ENCODE data around the gene TMEM119. TPM values are rescaled to one million over a fixed set of nuclear protein-coding genes. Genes with fewer than 3 reads are reported as not detected.

Gene TMEM119
- total RNA-seq, 5 donors from 2014 or later (not counting 1 experiment from before 2014, with no cell fraction given): 0.13 to 3.9 (median 0.98) TPM

DNA sequence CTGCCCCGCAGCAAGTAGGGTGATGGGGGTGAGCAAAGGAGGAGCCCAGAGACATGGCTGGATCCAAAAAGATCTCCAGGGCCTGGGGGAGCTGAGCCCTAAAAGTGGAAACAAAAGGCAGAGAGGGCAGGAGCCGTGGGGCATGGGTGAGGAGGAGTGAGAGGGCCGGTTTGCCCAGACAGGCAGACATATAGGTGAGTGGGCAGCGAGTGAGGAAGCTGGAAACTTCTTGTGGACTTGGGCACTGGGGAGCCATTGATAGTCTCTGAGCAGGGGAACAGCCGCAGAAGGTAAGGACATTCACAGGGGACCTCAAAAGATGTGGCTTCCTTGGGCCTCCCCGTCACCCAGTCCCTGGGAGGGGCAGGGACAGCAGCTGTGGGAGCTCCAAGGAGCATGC, 16.8 kb upstream of the TMEM119 start:
- ChIA-PET CTCF (interaction anchor here in 1 of 2 donors (5.0 kb wide), 1 partner anchor 48 kb away, joined by 84 read pairs; no protein-coding TSS in a partner anchor), POLR2A (no interaction called here)
- no peak for ATAC-seq (replicated peaks in 1 of 4)
- 100% methylated on average over 6 of the region's 6 CpGs for WGBS (ENCODE audit: insufficient coverage)
- H3K4me3 ChIP-seq (ENCODE audit: control insufficient read depth in 1 of 2, extremely low read depth in 1 of 2, low read length in 1 of 2): no peak overlapping the region
- Mint-ChIP-seq H3K36me3 (peaks cover 10% of the 10 kb centered on the region), H3K9me3 (peaks cover 0 to 6% (median 0%) of the 10 kb centered on the region in 3 donors), H3K4me1 (peaks cover 35 to 63% (median 45%) of the 10 kb centered on the region in 3 donors), H3K4me3 (no peak overlapping the region), H3K27me3 (no peaks in the 10 kb centered on the region), H3K27ac (peak overlapping the region; percentile 4 to 72)
- no peaks in the 10 kb centered on the region for H3K27me3 ChIP-seq (replicated peaks in 1 of 2; ENCODE audit: control insufficient read depth in 2 of 2, extremely low read depth in 1 of 2, insufficient read depth in 2 of 2, low read length in 1 of 2)
- H3K36me3 ChIP-seq (ENCODE audit: control insufficient read depth in 2 of 2, extremely low read depth in 1 of 2, insufficient read depth in 1 of 2, low read length in 1 of 2): peaks cover 0 to 4% of the 10 kb centered on the region in 2 donors
- H3K4me1 ChIP-seq (ENCODE audit: control insufficient read depth in 1 of 2, extremely low read depth in 1 of 2, insufficient read depth in 2 of 2, low read length in 2 of 2): peaks cover 18 to 29% of the 10 kb centered on the region in 2 experiments
- H3K27ac ChIP-seq (ENCODE audit: low read length): no peak overlapping the region
- H3K9me3 ChIP-seq: no peaks in the 10 kb centered on the region
- no peak for DNase-seq

DNA sequence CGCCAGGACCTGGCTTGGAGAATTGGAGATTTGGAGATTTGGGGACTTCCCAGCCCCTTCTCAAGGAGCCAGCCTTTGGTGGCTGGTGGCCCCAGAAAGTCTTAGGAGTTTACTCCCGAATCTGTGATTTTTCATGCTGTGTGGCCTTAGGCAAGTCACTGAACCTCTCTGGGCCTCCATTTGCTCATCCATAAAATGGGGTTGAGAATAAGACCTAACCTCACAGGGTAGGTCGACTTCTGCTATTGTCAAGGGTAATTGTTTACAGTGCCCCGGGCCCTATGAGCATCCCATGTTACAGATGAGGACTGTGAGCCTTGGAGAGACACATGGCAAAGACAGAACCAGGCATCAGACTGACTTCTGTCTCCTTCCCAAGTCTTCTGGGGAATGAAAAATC, 16.2 kb upstream of the TMEM119 start:
- ChIA-PET POLR2A (no interaction called here), CTCF (no interaction called here)
- Mint-ChIP-seq H3K27me3 (no peaks in the 10 kb centered on the region), H3K4me1 (peaks cover 32 to 57% (median 40%) of the 10 kb centered on the region in 3 donors), H3K9me3 (peaks cover 0 to 6% (median 0%) of the 10 kb centered on the region in 3 donors), H3K27ac (peak overlapping the region; percentile 6 to 72), H3K4me3 (no peak overlapping the region), H3K36me3 (peaks cover 9% of the 10 kb centered on the region)
- peaks cover 0 to 2% of the 10 kb centered on the region in 2 donors for H3K36me3 ChIP-seq (ENCODE audit: control insufficient read depth in 2 of 2, extremely low read depth in 1 of 2, insufficient read depth in 1 of 2, low read length in 1 of 2)
- no peak for DNase-seq
- no peak for ATAC-seq (replicated peaks in 1 of 4)
- H3K27ac ChIP-seq (ENCODE audit: low read length): no peak overlapping the region
- H3K4me3 ChIP-seq (ENCODE audit: control insufficient read depth in 1 of 2, extremely low read depth in 1 of 2, low read length in 1 of 2): no peak overlapping the region
- WGBS (ENCODE audit: insufficient coverage): 100% methylated on average over 2 of the region's 4 CpGs
- H3K4me1 ChIP-seq (ENCODE audit: control insufficient read depth in 1 of 2, extremely low read depth in 1 of 2, insufficient read depth in 2 of 2, low read length in 2 of 2): peaks cover 18 to 29% of the 10 kb centered on the region in 2 experiments
- no peaks in the 10 kb centered on the region for H3K9me3 ChIP-seq
- no peaks in the 10 kb centered on the region for H3K27me3 ChIP-seq (replicated peaks in 1 of 2; ENCODE audit: control insufficient read depth in 2 of 2, extremely low read depth in 1 of 2, insufficient read depth in 2 of 2, low read length in 1 of 2)

DNA sequence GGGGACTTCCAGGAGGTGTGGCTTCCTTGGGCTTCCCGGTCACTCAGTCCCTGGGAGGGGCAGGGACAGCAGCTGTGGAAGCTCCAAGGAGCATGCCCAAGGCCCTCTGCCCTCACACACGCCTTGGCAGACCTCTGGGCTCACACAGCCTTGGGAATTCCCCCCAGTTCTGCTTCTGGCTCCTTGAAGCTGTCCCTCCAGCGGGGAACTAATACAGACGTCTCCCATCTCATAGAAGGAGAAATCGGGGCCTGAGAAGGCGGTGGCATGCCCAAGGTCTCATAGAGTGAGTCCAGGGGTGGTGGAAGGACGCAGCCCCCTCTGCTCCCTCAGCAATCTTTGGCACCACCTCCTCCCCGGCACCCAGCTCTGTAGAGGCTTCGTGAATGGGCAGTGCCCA, 15.7 kb upstream of the TMEM119 start:
- peaks cover 0 to 6% (median 0%) of the 10 kb centered on the region in 3 donors for H3K9me3 Mint-ChIP-seq
- no peak overlapping the region for H3K4me3 Mint-ChIP-seq
- Histone ChIP-seq H3K27ac (ENCODE audit: low read length) (no peak overlapping the region), H3K4me1 (ENCODE audit: control insufficient read depth in 1 of 2, extremely low read depth in 1 of 2, insufficient read depth in 2 of 2, low read length in 2 of 2) (peaks cover 18 to 26% of the 10 kb centered on the region in 2 experiments), H3K9me3 (no peaks in the 10 kb centered on the region), H3K4me3 (ENCODE audit: control insufficient read depth in 1 of 2, extremely low read depth in 1 of 2, low read length in 1 of 2) (no peak overlapping the region), H3K27me3 (replicated peaks in 1 of 2; ENCODE audit: control insufficient read depth in 2 of 2, extremely low read depth in 1 of 2, insufficient read depth in 2 of 2, low read length in 1 of 2) (no peaks in the 10 kb centered on the region), H3K36me3 (ENCODE audit: control insufficient read depth in 2 of 2, extremely low read depth in 1 of 2, insufficient read depth in 1 of 2, low read length in 1 of 2) (peaks cover 0 to under 1% of the 10 kb centered on the region in 2 donors)
- ChIA-PET POLR2A (no interaction called here), CTCF (no interaction called here)
- peaks cover 9% of the 10 kb centered on the region for H3K36me3 Mint-ChIP-seq
- ATAC-seq (replicated peaks in 1 of 4) (no peak), DNase-seq (no peak)
- H3K4me1 Mint-ChIP-seq: peaks cover 27 to 52% (median 37%) of the 10 kb centered on the region in 3 donors
- WGBS (ENCODE audit: insufficient coverage): 92% methylated on average over 4 of the region's 9 CpGs
- no peaks in the 10 kb centered on the region for H3K27me3 Mint-ChIP-seq
- H3K27ac Mint-ChIP-seq: no peak overlapping the region

DNA sequence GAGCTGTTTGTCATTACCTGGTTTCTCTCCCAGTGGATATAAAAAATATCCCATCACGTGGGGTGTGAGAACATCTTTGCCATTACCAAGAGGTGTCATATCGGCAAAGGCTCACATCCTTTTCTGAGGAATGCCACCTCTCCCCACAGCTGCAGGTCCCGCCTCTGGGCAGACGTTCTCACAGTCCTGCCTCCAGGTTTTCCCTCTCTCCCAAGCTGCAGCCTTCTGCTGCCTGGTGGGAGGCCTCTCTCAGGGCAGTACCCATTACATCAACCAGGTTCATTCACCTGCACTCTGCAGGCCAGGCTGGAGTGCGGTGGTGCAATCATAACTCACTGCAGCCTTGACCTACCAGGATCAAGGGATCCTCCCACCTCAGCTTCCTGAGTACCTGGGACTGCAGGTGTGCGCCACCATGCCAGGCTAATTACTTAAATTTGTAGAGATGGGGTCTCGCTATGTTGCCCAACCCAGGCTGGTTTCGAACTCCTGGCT, 15.0 kb upstream of the TMEM119 start:
- H3K9me3 Mint-ChIP-seq: peaks cover 0 to 6% (median 0%) of the 10 kb centered on the region in 3 donors
- no peak overlapping the region for H3K27ac Mint-ChIP-seq
- 91% methylated on average over 4 of the region's 8 CpGs for WGBS (ENCODE audit: insufficient coverage)
- Histone ChIP-seq H3K4me3 (ENCODE audit: control insufficient read depth in 1 of 2, extremely low read depth in 1 of 2, low read length in 1 of 2) (no peak overlapping the region), H3K4me1 (ENCODE audit: control insufficient read depth in 1 of 2, extremely low read depth in 1 of 2, insufficient read depth in 2 of 2, low read length in 2 of 2) (peaks cover 13 to 19% of the 10 kb centered on the region in 2 experiments), H3K36me3 (ENCODE audit: control insufficient read depth in 2 of 2, extremely low read depth in 1 of 2, insufficient read depth in 1 of 2, low read length in 1 of 2) (no peaks in the 10 kb centered on the region), H3K27ac (ENCODE audit: low read length) (no peak overlapping the region), H3K27me3 (replicated peaks in 1 of 2; ENCODE audit: control insufficient read depth in 2 of 2, extremely low read depth in 1 of 2, insufficient read depth in 2 of 2, low read length in 1 of 2) (peaks cover 0 to 3% of the 10 kb centered on the region in 2 experiments), H3K9me3 (no peaks in the 10 kb centered on the region)
- CTCF ChIA-PET: interaction anchor here (0.6 to 0.9 kb wide), 5 partner anchors 42 to 190 kb away, joined by 3 to 12 read pairs (median 3); partner anchors contain the start of gene ISCU (in 1 of the 2)
- DNase-seq (no peak), ATAC-seq (replicated peaks in 1 of 4) (no peak)
- no peaks in the 10 kb centered on the region for H3K27me3 Mint-ChIP-seq
- H3K4me3 Mint-ChIP-seq: no peak overlapping the region
- H3K36me3 Mint-ChIP-seq: peaks cover 9% of the 10 kb centered on the region
- peaks cover 19 to 45% (median 30%) of the 10 kb centered on the region in 3 donors for H3K4me1 Mint-ChIP-seq
- POLR2A ChIA-PET: interaction anchor here (0.6 kb wide), 3 partner anchors 9 to 93 kb away, joined by 3 to 5 read pairs (median 4); no protein-coding TSS in a partner anchor

DNA sequence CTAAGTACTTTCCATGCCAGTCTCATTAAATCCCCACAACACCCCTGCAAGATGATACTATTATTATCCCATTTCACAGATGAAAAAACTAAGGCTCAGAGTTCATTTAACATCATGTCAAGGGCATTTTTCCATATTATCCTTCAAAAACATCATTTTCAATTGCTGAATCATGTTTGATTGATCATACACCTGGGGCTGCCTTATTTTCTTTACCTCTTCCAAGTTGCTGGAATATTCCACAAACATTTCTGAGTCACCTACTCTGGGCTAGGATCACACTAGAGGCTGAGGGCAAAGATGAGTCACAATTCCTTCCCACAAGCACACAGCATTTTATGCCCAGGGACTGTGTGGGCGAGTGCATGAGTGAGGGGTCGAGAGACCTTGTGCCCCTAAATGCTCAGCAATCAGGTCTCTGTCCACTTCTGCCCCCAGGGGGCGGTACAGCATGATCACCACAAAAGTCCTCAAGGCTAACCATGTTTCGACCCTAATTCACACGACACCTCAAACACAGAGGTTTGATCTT, 14.1 kb upstream of the TMEM119 start:
- Histone ChIP-seq H3K27me3 (replicated peaks in 1 of 2; ENCODE audit: control insufficient read depth in 2 of 2, extremely low read depth in 1 of 2, insufficient read depth in 2 of 2, low read length in 1 of 2) (peaks cover 0 to 5% of the 10 kb centered on the region in 2 experiments), H3K27ac (ENCODE audit: low read length) (no peak overlapping the region), H3K4me3 (ENCODE audit: control insufficient read depth in 1 of 2, extremely low read depth in 1 of 2, low read length in 1 of 2) (no peak overlapping the region), H3K36me3 (ENCODE audit: control insufficient read depth in 2 of 2, extremely low read depth in 1 of 2, insufficient read depth in 1 of 2, low read length in 1 of 2) (no peaks in the 10 kb centered on the region), H3K9me3 (no peaks in the 10 kb centered on the region), H3K4me1 (ENCODE audit: control insufficient read depth in 1 of 2, extremely low read depth in 1 of 2, insufficient read depth in 2 of 2, low read length in 2 of 2) (peaks cover 4 to 10% of the 10 kb centered on the region in 2 experiments)
- H3K4me3 Mint-ChIP-seq: no peak overlapping the region
- peaks cover 0 to 6% (median 0%) of the 10 kb centered on the region in 3 donors for H3K9me3 Mint-ChIP-seq
- peaks cover 11 to 36% (median 22%) of the 10 kb centered on the region in 3 donors for H3K4me1 Mint-ChIP-seq
- H3K27ac Mint-ChIP-seq: peak overlapping the region in 1 of 2 donors; percentile 28
- ChIA-PET CTCF (interaction anchor here (0.9 to 1.0 kb wide), 2 partner anchors 16 to 43 kb away, joined by 3 to 4 read pairs; no protein-coding TSS in a partner anchor), POLR2A (interaction anchor here (0.6 kb wide), 2 partner anchors 10 to 94 kb away, joined by 4 to 5 read pairs; no protein-coding TSS in a partner anchor)
- 40% methylated on average over 1 of the region's 5 CpGs for WGBS (ENCODE audit: insufficient coverage)
- H3K27me3 Mint-ChIP-seq: no peaks in the 10 kb centered on the region
- ATAC-seq (replicated peaks in 1 of 4) (peak; percentile 17 to 45 (median 26)), DNase-seq (peak in 27 of 35 experiments; percentile 25 to 76 (median 51))
- H3K36me3 Mint-ChIP-seq: peaks cover 9% of the 10 kb centered on the region

DNA sequence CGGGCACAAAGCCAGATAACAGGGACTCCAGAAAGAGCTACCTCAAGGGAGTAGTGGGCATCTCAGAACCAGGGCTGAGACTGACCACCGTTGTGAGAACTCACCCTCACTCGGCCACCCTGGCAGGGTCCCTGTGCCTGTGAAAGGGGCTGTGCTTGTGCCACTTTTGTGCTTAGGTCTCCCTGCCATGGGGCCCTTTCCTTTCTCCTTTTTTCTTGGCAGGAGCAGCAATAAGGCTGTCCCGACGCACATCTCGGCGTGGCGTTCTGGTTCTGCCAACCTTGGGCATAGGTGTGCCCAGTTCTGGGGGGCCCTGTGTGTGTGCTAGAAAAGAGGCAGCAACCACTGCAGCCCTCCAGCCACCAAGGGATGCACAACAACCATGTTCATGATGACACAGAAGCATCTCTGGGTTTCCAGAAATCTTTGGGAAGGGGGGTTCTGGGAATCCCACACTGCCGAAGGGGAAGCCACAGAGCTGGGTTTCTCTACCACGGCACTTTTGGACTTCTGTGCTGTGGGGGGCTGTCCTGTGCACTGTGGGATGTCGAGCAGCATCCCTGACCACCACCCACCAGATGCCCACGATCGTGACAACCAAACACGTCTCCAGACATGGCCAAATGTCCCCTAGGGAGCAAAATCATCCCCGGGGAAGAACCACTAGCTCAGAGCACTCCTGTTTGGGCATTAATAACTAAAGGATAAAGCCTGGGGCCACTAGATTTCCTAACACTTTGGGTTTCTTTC, 13.1 kb upstream of the TMEM119 start:
- Histone ChIP-seq H3K9me3 (no peaks in the 10 kb centered on the region), H3K4me1 (ENCODE audit: control insufficient read depth in 1 of 2, extremely low read depth in 1 of 2, insufficient read depth in 2 of 2, low read length in 2 of 2) (peaks cover 0 to 1% of the 10 kb centered on the region in 2 experiments), H3K27me3 (replicated peaks in 1 of 2; ENCODE audit: control insufficient read depth in 2 of 2, extremely low read depth in 1 of 2, insufficient read depth in 2 of 2, low read length in 1 of 2) (peaks cover 0 to 5% of the 10 kb centered on the region in 2 experiments), H3K4me3 (ENCODE audit: control insufficient read depth in 1 of 2, extremely low read depth in 1 of 2, low read length in 1 of 2) (no peak overlapping the region), H3K36me3 (ENCODE audit: control insufficient read depth in 2 of 2, extremely low read depth in 1 of 2, insufficient read depth in 1 of 2, low read length in 1 of 2) (no peaks in the 10 kb centered on the region), H3K27ac (ENCODE audit: low read length) (no peak overlapping the region)
- Mint-ChIP-seq H3K27me3 (no peaks in the 10 kb centered on the region), H3K9me3 (peaks cover 0 to 2% (median 0%) of the 10 kb centered on the region in 3 donors), H3K4me1 (peaks cover 1 to 27% (median 13%) of the 10 kb centered on the region in 3 donors), H3K36me3 (peaks cover 3% of the 10 kb centered on the region), H3K27ac (no peak overlapping the region), H3K4me3 (no peak overlapping the region)
- ATAC-seq (replicated peaks in 1 of 4) (no peak), DNase-seq (no peak)
- 90% methylated on average over 12 of the region's 15 CpGs for WGBS (ENCODE audit: insufficient coverage)
- POLR2A ChIA-PET: no interaction called here
- CTCF ChIA-PET: interaction anchor here in 1 of 2 donors (1.0 kb wide), 1 partner anchor 17 kb away, joined by 4 read pairs; no protein-coding TSS in a partner anchor

Measured in T-cell (primary cell).